Activated T-helper 9 cell treated with anti-CD3 and anti-CD28 coated beads, Interleukin-2, amount 50 U/mL, for 16 hours (primary cell): Measurements from ENCODE around the gene SPEN.

Source experiments
- DNase-seq: peaks from one replicate; pipeline ENCODE4 v3.0.0-alpha.2; 2020; ENCODE audit warnings: low read depth

Gene SPEN

DNA sequence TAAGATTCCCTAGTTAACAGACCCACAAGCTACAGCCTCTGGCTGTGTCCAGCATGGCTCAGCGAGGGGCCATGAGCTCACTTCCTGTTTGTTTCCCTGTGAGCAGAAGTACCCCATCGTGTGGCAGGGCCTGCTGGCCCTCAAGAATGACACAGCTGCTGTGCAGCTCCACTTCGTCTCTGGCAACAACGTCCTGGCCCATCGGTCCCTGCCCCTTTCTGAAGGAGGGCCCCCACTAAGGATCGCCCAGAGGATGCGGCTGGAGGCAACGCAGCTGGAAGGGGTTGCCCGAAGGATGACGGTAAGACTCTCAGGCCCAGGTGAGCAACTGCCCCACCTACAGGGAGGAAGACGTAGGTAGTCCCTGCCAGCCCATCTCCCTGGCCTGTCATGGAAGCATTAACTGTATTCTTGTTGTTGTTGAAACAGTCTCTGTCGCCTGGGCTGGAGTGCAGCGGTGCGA is 90.2 kb downstream of the SPEN start:
- DNase-seq: no peak

DNA sequence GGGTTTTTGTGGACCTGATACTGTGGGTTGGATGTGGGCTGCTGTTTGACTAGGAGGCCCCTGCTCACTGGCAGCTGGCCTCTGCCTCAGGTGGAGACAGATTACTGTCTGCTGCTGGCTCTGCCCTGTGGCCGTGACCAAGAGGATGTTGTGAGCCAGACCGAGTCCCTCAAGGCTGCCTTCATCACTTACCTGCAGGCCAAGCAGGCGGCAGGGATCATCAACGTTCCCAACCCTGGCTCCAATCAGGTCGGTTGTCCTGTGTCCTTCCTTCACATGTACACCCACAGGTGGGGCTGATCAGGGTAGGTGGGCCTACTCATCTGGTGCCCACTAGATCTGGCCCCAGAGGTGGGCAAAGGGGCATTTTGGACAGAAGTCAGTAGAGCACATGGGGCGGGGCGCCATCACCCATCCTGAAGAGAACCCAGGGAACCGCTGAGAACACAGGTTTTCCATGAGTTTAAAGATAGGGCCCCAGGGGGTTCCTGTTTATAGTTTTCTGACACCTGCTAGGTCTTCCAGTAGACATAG is 91.2 kb downstream of the SPEN start:
- no peak for DNase-seq

DNA sequence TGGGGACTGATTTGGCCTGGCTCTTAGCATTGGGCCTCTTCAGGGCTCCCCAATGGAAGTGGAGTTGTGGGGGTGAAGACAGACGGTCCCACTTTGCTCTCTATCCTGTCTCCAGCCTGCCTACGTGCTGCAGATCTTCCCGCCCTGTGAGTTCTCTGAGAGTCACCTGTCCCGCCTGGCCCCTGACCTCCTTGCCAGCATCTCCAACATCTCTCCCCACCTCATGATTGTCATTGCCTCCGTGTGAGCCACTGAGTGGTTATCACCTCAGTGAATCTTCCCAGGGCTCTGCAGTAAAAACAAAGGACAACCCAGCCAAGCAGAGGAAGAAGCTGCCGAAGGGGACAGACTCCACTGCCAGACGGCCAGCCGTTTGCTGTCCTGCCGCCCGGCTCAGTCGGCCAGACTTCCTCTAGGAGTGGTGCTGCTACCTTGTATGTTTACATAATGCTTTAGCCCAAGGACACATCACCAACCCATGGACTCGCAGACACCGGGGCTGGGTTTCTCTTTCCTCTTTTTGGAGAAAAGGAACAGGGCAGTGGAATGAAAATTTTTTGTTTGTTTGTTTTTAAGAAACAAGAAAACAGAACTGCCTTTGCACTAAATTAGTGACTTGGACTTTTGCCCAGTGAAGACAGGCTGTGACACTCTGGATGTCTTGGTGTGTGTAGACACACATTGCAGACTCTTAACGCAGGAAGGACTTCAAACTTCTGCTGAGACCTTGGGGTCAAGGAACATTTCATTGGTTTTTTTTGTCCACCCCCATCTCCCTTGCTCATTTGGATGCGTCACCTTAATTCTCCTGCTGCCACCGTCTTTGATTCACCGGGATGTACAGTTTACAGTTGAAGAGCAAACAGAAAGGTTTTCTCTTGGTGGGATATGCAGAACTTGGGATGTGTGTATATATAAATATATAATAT is 91.9 kb downstream of the SPEN start:
- no peak for DNase-seq

DNA sequence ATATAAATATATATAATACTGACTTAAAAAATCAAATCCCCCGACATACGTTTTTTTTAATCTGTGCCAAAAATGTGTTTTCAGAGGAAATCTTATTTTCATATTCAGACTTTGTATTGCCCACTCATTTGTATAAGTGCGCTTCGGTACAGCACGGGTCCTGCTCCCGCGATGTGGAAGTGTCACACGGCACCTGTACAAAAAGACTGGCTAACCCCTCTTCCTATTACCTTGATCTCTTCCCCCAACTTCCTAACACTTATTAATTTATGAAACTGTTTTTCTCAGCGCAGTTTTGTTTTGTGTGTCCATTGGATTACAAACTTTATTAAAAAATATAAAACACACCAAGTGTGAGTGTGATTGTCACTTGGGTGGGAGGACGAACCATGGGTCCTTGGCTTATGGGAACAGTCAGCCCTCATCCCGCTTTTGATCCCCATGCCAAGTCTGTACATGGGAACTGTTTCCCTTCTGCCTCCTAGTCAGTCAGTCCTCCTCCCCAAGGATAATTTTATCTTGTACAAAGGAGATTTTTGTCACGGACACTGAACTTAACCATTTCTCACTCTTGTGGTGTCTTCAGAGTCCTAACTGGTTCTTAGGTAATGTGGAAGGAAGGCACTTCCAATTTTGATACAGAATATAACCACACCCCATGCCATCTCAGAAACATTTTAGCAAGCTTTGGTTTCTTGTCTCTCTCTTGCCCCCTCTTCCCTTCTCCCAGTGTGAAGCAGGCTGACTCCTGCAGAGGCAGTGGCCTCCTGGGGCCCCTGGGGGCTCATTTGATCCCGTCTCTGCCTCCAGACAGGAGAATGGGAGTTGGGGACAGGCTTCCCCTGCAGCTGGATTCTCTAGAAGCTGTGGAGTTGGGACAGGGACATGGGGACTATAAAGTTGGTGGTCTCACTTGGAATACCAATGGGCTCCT is 92.9 kb downstream of the SPEN start:
- DNase-seq: no peak

DNA sequence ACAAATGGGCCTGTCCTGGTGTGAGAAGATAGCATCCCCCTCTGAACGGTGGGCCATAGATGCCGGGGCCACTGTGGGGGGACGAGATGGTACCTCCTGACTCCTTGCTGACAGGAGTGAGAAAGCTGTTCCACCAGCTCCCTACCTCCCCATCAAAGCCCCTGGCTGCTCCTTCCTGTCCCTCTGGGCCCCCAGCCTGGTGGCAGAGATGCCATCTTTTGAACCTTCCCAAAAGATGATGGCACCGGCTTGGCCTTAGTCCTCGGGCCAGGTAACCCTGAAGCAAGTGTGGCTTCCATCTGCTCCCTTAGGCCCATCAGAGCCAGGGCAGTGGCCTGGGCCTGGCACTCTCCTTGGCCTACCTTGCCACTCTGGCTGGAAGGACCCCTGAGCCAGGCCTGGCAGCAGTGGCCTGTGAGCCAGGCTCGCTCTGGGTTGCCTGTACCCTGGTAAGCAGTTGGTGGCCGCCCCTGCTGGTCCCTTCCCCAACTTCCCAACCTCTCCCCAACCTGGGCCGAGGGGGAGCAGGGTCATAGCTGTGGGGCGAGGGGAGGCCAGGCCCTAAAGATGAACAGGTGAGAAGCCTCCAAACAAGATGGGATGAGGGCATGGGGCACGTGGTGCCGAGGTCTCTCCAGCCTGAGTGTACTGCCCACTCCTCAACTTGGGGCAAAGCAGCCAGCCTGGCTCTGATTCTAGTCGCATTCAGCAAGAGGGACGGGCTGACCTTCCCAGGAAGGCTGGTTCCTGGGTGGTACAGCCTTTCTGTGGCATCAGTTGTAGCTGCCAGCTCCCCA is 93.7 kb downstream of the SPEN start:
- DNase-seq: no peak

DNA sequence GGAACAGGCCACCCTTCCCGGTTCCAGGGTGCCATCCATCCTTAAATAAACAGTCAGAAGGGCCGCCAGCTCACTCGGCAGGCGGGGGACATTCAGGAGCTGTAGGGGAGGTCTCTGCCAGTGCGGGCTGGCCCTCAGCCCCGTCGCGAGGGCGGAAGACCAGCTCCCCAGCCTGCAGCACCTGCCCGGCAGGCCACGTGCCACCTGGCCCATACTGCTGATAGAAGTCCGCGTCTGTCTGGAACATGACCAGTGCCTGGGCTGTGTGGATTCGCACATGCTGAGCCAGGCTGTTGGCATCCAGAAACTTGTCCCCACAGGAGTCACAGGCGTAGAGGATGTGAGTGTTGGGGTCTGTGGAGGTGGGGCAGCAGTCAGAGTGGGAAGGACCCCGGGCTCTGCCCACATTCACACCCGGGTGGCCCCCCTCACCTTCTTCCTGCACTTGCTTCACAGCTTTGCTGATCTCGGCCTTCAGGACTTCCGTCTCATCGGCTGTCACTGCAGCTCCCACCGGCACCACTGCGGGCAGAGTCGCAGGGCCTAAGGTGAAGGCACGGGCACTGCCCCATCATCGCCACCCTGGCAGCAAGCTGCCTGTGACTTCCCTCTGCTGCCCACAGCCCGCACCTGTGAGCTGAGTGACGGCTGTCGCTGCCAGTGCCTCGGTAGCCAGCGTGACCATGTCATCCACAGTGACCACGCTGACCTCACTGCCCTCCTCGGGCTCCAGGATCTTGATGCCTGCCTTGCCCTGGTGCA is 94.6 kb downstream of the SPEN start:
- no peak for DNase-seq

DNA sequence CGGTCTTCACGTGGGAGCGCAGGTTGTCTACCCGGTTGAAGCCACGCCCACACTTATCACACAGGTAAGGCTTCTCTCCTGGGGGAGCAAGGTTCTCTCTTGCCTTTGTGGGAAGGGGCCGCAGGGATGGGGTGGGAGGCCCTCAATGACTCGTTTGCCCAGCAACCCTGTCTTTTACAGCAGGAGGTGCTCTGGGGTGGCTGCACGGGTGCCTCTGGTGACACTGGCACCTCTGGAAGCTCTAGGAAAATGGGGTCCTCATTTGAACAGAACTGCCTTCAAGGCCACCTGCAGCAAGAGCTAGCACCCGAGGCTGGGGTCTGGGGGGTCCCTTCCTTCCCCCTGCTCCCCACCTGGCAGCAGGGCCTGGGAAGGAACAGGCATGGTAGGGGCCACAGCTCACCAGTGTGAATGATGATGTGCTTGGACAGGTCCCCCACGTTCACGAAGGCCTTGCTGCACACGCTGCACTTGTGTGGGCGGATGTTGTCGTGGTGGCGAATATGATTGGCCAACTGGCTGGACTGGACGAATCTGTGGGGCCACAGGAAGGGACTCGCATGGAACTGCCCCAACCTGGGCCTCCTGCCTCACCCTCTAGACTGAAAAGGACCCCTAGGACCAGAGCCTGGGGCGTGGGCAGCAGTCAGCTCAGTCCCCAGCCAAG is 95.3 kb downstream of the SPEN start:
- no peak for DNase-seq

DNA sequence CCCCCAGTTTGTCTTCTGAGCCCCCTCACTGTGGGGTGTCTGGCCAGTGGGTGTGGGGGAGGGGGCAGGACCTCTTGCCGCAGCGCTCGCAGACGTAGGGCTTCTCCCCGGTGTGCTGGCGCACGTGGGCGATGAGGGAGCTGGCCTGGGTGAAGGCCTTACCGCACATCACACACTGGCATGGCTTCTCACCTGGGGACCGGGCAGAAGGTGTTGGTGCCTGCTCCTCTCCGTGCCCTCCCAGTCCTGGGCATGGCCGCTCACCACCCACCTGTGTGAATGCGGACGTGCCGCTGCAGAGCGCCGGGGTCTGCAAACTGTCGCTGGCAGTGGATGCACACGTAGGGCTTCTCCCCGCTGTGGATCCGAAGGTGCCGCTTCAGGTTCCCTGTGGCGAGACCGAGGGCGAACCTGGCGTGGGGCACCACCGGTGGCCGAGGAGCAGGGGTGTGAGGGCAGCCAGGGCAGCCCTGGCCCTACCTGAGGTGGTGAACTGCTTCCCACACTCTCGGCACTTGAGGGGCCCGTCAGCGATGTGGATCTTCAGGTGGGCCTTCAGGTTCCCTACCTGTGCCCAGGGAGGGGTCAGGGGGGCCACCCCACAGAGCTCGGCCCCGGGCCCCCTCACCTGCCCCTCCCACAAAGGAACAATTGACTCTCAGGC is 96.0 kb downstream of the SPEN start:
- DNase-seq: no peak

DNA sequence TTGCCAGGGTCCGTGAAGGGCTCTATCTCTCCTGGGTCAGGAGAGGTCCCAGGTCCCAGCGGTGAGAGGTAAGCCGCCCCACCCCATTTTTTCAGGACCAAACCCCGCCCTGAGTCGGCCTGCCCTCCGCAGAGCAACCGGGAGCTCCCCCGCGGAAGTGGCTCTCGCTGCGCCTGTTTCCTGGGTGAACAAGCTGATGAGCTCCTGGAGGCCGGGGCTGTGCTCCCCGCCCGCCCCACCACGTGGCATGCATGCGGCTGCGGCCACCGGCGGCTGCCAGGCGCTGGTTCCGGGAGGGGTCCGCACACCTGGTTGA is 96.4 kb downstream of the SPEN start:
- no peak for DNase-seq

DNA sequence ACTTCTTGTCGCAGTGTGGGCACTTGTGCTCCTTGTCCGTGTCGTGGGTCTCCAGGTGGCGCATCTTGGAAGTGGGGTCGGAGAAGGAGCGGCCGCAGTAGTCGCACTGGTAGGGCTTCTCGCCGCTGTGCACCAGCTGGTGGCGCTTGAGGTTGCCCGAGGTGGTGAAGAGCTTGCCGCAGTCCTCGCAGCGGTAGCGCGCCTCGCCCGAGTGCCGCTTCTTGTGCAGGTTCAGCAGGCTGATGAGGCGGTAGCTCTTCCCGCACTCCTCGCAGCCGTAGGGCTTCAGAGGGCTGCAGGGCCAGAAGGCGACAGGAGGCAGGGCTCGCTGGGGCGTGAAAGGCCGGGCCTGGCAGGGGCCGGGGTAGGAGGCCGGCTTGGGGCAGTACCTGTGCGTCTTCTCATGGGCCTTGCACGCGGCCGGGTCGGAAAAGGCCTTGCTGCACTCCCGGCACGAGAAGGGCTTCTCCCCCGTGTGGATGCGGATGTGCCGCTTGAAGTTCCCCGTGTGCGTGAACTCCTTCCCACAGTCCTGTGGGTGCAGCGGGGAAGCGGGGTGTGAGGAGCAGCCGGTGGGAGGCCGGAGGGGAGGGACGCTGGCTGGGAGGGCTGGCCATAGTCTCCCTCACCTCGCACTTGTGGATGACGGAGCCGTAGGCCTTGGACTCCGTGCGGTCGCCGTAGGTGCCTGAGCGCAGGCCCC is 97.0 kb downstream of the SPEN start:
- DNase-seq: no peak

DNA sequence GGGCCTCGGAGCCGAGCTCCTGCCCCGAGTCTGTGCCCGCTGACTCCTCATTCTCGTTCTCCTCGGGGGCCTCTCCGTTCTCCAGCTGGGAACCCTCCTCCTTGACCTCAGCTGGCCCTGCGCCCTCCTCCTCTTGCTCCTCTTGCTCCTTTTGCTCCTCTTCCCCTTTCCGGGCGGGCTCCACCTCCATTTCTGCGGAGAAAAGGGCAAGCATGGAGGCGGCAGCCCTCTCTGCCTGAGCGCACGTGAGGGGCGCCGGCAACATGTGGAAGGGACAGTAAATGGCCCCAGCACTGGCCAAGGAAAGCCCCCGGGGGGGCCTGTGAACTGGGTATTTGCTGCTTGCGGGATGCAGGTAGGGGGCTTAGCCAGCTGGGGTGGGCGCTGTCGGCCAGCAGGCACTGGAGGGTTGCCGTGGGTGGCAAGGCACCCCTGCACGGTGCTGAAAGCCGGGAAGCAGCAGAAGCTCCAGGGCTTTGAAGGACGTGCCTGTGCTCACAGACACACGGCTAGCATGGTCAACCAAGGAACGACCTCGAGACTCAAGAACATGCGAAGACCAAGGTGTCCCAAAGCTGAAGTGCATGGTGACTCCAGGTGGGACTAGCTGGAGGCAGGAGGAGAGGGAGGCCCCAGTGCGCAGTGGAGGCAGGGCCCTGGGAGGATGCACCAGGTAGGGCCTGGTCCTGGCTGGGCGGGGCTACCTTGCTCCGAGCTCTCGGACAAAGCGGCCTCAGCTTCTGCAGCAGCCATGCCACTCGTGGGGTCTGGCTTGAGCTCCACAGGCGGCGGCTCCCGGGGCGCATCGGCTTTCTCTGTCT is 97.7 kb downstream of the SPEN start:
- DNase-seq: no peak

DNA sequence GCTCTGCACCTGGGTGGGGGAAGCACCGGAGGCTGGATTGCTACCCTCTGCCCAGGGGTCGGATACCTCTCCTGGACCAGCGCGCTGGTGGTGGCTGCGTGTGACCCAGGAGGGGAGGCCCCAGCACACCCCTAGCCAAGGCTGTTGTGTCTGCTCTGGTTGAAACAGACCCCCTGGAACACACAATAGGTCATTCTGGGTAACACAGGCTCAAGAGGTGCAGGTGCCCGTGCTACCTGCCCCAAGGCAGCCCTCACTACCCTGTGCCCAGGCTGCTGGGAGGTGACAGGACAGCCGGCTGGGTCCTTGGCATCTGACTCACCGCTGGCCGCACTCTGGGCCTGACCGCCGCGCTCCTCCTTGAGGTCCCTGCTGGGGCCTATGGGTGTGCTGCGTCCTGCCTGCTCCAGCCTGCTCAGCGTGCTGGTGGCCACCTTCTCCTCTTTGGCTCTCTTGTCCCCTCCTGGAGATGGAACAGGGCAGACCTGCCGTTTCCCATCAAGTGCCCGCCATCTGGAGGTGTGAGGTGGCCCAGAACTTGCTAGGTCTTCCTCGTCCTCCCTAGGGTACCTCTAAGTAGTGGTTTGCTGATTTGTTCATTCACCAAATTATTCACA is 98.4 kb downstream of the SPEN start:
- no peak for DNase-seq

DNA sequence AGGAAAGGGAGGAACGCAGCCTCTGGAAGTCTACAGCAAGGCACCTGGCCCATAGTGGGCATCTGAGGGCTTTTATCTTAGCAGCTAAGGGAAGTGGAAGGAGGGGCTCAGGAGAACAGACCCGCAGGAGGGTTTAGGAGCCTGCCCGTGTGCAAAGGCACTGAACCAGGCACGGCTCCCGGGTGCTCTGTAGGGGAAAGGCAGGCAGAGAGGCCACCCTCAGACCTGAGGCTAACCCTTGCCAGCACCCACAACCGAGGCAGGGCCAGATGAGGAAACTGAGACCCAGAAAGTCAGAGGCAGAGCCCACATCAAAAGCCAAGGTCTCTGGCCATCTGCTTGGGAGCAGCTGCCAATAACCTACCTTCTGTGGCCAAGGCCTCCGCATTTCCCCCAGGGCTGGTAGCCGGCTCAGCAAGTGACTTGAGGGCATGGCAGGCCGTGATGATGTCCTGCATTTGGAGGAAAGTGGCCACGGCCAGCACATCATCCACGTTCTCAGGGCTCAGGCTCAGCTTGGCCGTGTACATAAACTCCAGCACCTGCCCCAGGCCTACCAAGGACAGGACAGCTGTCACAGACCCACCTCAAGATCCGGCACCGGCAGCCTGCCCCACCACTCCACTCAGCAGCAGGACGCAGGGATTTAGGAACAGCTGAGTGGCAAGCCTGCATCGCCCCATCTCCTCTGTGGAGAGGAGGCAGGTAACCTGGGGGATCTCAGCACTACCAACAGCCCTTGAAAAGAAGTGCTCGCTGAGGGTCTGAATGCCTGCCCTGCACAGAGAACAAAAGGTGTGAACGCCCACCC is 99.3 kb downstream of the SPEN start:
- no peak for DNase-seq

DNA sequence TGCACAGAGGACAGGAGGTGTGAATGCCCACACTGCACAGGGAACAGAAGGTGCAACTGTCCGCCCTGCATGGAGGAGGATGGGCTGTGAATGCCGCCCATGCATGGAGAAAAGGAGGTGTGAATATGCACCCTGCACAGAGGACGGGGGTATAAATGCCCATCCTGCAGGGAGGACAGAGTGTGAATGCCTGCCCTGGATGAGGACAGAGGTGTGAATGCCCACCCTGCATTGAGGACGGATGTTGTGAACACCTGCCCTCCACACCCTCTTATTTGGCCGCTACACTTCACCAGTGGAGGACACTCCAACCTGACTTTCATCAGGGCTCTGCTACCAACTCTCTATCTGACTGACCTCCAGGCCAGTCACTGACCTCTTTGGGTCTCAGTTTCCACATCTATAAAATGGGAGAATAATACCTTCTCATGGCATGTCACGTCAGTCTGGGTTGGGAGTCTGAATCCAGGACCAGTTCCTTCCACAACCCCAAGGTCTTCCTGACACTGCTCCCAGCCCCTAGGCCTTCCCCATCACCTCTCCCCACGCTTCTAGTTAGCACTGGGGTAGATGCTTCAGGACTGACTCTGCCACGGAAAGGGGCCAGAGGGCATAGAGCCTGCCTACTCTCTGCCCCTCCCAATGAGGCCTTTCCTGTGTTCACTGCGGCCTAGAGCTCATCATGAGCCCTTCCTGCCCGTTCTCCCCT is 100.0 kb downstream of the SPEN start:
- no peak for DNase-seq

DNA sequence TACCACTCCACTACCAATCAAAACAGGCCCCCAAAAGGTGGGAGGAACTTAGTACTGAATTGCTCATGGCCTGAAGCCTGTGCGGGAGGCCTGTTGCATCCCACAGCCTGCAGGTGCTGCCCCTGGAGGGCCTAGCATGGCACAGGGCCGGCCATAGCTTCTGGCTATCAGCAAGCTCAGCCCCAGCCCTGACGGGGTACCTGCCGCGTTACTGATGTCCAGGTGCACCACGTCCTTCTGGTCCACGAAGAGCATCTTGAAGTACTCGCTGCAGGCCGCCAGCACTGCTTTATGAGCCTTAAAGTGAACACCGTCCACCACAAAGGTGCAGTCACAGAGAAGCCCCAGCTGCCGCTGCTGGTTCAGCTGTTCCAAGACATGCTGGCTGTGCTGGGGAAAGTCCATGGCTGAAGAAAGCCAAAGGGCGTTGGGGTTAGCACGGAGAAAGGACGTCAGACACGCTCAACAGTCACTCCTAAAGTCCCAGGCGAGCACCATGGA is 100.6 kb downstream of the SPEN start:
- DNase-seq: no peak
